Measurements from ENCODE around the gene CHRNB4. TPM values are rescaled to one million over a fixed set of nuclear protein-coding genes. Genes with fewer than 3 reads are reported as not detected.

CHRNB4 gene
- total and polyA plus RNA-seq, 10 donors = 0.07 to 1.1 (median 0.26) TPM

DNA sequence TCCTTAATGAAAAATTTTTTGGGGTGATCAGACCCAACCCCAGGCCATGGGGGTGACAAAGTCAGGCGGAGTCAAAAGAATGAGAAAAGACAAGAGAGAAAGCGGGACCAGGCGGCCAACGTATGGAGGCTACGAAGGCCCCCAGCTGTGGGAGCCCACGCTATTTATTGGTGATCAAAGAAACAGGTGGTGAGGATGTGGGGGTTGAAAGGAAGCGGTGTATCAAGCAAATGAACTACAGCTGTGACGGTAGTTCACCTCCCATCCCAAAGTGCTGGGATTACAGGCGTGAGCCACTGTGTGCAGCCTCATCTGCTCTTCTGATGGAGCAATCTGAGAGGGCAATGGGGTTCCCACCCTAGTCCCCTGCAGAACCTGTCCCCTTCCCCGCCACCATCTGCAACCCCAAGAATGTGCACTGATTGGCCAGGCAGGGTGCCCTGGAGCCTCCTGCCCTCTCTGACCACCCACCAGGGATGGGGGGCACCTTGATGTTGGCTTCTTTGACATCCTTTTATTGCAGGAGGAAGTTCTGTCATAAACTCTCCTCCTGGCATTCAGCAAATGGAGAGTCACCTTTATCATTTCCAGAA, 19.1 kb downstream of the CHRNB4 start:
- H3K4me1 ChIP-seq = peaks cover 10 to 25% (median 19%) of the 10 kb centered on the region in 6 donors
- DNase-seq = no peak
- intact Hi-C loops (cut with DNase I; ENCODE audit: low total_unique reads) = no loop called here
- WGBS, 5 donors = 68 to 85% (median 72%) methylated on average over 10 of the region's 10 CpGs
- H3K9me3 ChIP-seq = no peaks in the 10 kb centered on the region
- H3K36me3 ChIP-seq = no peaks in the 10 kb centered on the region
- H3K4me3 ChIP-seq = no peak overlapping the region
- H3K27ac ChIP-seq = no peak overlapping the region
- H3K27me3 ChIP-seq (replicated peaks in 1 of 7) = peaks cover 0 to 73% (median 39%) of the 10 kb centered on the region in 7 donors
- TF ChIP-seq POLR2A (IDR thresholded peaks at IDR 0.05) (no peak), POLR2AphosphoS5 (IDR thresholded peaks at IDR 0.05) (no peak), CTCF (IDR thresholded peaks at IDR 0.05 in 8 of 11, conservative IDR thresholded peaks at IDR 0.05 in 3 of 11) (no peak)

DNA sequence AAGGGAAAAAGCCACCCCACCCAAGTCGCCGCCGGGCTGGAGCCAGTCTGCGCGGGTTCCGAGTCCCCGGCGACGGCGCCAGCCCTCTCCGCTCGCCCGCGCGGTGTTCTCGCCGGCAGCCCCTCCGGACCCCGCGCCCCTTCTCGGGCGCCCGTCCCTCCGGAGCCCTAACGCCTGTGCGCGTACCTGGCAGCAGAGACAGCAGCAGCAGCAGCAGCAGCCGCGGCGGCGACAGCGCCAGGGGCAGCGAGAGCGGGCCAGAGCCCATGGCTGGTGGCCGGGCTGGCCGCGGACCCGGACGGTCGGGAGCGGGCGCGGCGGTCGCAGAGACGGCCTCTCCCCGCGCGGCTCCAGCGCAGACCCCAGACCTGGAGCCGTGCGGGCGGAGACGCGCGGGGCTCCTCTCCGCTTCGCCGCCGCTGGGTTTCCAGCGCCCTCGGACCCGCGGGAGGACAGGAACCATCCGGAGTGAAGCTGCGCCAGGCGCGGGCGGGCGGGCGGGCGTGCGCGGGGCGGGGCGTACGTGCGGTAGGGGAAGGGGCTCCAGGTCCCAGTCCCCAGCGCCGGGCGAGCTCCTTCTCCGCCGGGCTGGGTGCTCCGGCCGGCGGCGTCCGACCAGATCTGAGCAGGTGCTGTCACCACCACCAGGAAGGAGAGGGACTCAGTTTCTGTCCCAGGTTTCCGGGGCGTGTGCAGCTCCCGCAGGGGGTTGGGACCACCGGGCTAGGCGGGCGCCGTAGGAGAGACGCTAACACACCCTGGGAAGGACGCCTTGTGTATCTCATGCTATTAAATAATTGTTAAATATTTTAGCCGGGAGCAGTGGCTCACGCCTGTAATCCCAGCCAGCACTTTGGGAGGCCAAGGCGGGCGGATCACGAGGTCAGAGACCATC, 20.2 kb downstream of the CHRNB4 start, which contains the start of gene CHRNA3:
Gene CHRNA3, minus strand, starts transcription at position 470 of the 895 bp plus-strand sequence. Its CDS starts 202 bp downstream, at position 268.
- no peaks in the 10 kb centered on the region for H3K9me3 ChIP-seq
- DNase-seq = no peak
- TF ChIP-seq POLR2A (IDR thresholded peaks at IDR 0.05) (no peak), POLR2AphosphoS5 (IDR thresholded peaks at IDR 0.05) (no peak), CTCF (IDR thresholded peaks at IDR 0.05 in 8 of 11, conservative IDR thresholded peaks at IDR 0.05 in 3 of 11) (no peak)
- no peak within 1 kb of the TSS for H3K27ac ChIP-seq
- H3K27me3 ChIP-seq (replicated peaks in 1 of 7) = peaks cover 0 to 65% (median 39%) of the 10 kb centered on the region in 7 donors
- H3K4me1 ChIP-seq = peaks cover 10 to 25% (median 19%) of the 10 kb centered on the region in 6 donors
- intact Hi-C loops (cut with DNase I; ENCODE audit: low total_unique reads) = no loop called here
- 1 to 5% (median 4%) methylated on average over 26 to 102 of the region's 102 CpGs for WGBS, 5 donors
- peak within 1 kb of the TSS in 7 of 8 donors; percentile 17 to 60 (median 33) for H3K4me3 ChIP-seq
- H3K36me3 ChIP-seq = no peaks in the 10 kb centered on the region

GRCh38 chr15:78620021-78620526, 20.9 kb downstream of the CHRNB4 start:
- Histone ChIP-seq H3K9me3 (no peaks in the 10 kb centered on the region), H3K27ac (no peak overlapping the region), H3K4me1 (peaks cover 10 to 25% (median 19%) of the 10 kb centered on the region in 6 donors), H3K4me3 (peak overlapping the region in 6 of 8 donors; percentile 27 to 60 (median 34)), H3K27me3 (replicated peaks in 1 of 7) (peaks cover 0 to 63% (median 39%) of the 10 kb centered on the region in 7 donors), H3K36me3 (no peaks in the 10 kb centered on the region)
- 0 to 6% (median 2%) methylated on average over 1 to 41 of the region's 41 CpGs for whole genome bisulfite sequencing, 5 donors
- intact Hi-C loops (cut with DNase I; ENCODE audit: low total_unique reads) = no loop called here
- TF ChIP-seq CTCF (IDR thresholded peaks at IDR 0.05 in 8 of 11, conservative IDR thresholded peaks at IDR 0.05 in 3 of 11) (peak in 1 of 11 experiments; percentile 19), POLR2AphosphoS5 (IDR thresholded peaks at IDR 0.05) (no peak)
- no peak for DNase-seq

Measured in spleen (tissue), 11 donors.